ENCODE measurements around the gene HBZ. TPM values are rescaled to one million over a fixed set of nuclear protein-coding genes. Genes with fewer than 3 reads are reported as not detected.

The HBZ gene
- under 1 TPM in 1 of 6 donors, not detected in 5; 0.35 TPM for total RNA-seq
- polyA plus RNA-seq = not detected

GRCh38 chr16:152141-153128, at the start of gene HBZ:
HBZ (plus strand) TSS chr16:152644; CDS start chr16:152910, 266 bp downstream.
- Histone ChIP-seq H3K36me3 (no peaks in the 10 kb centered on the region), H3K4me3 (no peak within 1 kb of the TSS), H3K27ac (no peak within 1 kb of the TSS), H3K27me3 (no peaks in the 10 kb centered on the region), H3K4me1 (peaks cover 0 to 5% (median 3%) of the 10 kb centered on the region in 3 donors), H3K9me3 (no peaks in the 10 kb centered on the region)
- FAIRE-seq = no peak
- ATAC-seq = no peak
- WGBS, 2 donors = 77 to 80% methylated on average over 17 of the region's 17 CpGs
- DNase-seq = no peak
- TF ChIP-seq, protein P1, sequence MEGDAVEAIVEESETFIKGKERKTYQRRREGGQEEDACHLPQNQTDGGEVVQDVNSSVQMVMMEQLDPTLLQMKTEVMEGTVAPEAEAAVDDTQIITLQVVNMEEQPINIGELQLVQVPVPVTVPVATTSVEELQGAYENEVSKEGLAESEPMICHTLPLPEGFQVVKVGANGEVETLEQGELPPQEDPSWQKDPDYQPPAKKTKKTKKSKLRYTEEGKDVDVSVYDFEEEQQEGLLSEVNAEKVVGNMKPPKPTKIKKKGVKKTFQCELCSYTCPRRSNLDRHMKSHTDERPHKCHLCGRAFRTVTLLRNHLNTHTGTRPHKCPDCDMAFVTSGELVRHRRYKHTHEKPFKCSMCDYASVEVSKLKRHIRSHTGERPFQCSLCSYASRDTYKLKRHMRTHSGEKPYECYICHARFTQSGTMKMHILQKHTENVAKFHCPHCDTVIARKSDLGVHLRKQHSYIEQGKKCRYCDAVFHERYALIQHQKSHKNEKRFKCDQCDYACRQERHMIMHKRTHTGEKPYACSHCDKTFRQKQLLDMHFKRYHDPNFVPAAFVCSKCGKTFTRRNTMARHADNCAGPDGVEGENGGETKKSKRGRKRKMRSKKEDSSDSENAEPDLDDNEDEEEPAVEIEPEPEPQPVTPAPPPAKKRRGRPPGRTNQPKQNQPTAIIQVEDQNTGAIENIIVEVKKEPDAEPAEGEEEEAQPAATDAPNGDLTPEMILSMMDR (IDR thresholded peaks at IDR 0.05) = no peak
- intact Hi-C loops (cut with DNase I) = no loop called here

DNA sequence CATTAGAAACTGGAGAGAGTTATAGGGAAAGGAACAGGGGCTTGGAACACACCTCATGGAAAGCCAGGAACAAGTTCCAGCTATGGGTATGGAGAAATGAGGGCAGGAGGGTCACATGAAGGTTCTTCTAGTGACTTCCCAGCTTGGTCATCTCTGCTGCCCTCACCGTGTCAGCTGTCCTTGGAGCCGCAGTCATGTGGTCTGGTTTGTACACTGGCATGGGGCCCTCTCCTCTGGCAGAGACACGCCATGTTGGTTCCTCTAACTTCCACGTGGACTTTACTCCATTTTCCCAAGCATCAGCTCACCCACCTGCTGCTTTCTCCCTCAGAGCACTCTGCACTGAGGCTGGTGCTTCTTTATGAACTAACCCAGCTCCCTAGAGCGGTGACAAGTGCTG, 48.1 kb upstream of the HBZ start:
- H3K36me3 ChIP-seq = peaks cover 0 to 4% (median 0%) of the 10 kb centered on the region in 3 donors
- WGBS, 2 donors = 46 to 51% methylated on average over 5 of the region's 5 CpGs
- DNase-seq (peak in 4 of 6 donors; percentile 51 to 71 (median 60)), ATAC-seq (peak; percentile 39 to 80 (median 66)), FAIRE-seq (no peak)
- H3K4me3 ChIP-seq = no peak overlapping the region
- TF ChIP-seq, protein P1 (IDR thresholded peaks at IDR 0.05) = no peak
- intact Hi-C loops (cut with DNase I) = no loop called here
- no peaks in the 10 kb centered on the region for H3K4me1 ChIP-seq
- no peaks in the 10 kb centered on the region for H3K9me3 ChIP-seq
- no peak overlapping the region for H3K27ac ChIP-seq
- no peaks in the 10 kb centered on the region for H3K27me3 ChIP-seq

DNA sequence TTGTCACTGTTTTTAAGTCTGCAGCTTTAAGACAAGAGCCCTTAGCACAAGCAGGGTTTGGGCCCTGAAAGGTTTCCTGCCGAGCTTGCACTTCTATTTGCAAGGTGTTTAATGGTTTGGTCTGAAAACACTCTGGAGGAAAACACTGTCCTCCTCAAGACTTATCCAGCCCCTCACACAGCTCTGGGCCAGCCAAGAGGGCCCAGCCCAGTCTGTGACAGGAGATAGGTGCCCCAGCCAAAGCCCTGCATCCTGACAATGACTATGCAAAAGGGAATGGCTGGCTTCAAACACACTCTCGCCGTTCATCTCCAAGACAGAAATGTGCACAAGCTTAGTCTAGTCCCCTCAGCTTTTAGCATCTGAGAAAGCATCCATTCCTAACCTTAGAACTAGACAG, 47.5 kb upstream of the HBZ start:
- FAIRE-seq (no peak), ATAC-seq (no peak), DNase-seq (no peak)
- H3K36me3 ChIP-seq = peaks cover 0 to 10% (median 1%) of the 10 kb centered on the region in 3 donors
- no peaks in the 10 kb centered on the region for H3K9me3 ChIP-seq
- TF ChIP-seq, protein P1 (IDR thresholded peaks at IDR 0.05) = no peak
- no peaks in the 10 kb centered on the region for H3K27me3 ChIP-seq
- intact Hi-C loops (cut with DNase I) = loop anchor here in 1 of 3 donors (5.0 kb wide), 1 partner anchor 257 kb away; no protein-coding TSS in a partner anchor
- no peak overlapping the region for H3K4me3 ChIP-seq
- 85 to 87% methylated on average over 3 of the region's 3 CpGs for WGBS, 2 donors
- no peaks in the 10 kb centered on the region for H3K4me1 ChIP-seq
- H3K27ac ChIP-seq = no peak overlapping the region

DNA sequence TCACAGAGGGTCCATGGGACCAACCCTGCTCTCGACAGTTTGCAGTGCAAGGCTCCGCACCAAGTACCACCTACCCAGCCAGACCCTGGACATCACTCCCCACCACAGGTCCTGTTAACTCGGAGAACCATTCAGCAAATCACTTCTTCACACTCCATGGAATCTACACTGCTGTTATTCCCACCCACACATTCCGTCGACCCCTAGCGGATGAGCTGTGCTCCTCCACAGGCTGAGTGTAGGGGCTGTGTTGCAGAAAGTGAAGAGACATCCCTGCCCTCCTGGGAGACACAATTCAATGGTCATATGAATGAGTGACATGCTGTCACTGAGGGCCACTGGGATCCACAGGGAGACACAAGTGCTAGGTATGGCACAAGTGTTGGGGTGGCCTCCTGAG, 46.9 kb upstream of the HBZ start:
- TF ChIP-seq, protein P1 (IDR thresholded peaks at IDR 0.05) = no peak
- intact Hi-C loops (cut with DNase I) = loop anchor here in 1 of 3 donors (5.0 kb wide), 1 partner anchor 257 kb away; no protein-coding TSS in a partner anchor
- Histone ChIP-seq H3K27ac (no peak overlapping the region), H3K4me3 (no peak overlapping the region), H3K27me3 (no peaks in the 10 kb centered on the region), H3K9me3 (no peaks in the 10 kb centered on the region), H3K4me1 (no peaks in the 10 kb centered on the region), H3K36me3 (peaks cover 0 to 15% (median 5%) of the 10 kb centered on the region in 3 donors)
- no peak for ATAC-seq
- no peak for FAIRE-seq
- DNase-seq = no peak
- WGBS, 2 donors = 94 to 95% methylated on average over 6 of the region's 6 CpGs
